ENCODE data around the gene NBPF12.
A peak's percentile ranks its signal among the peaks of the same experiment; 100 is the strongest.
"Not testable (repeated sequence)": the region's sequence is repeated elsewhere in the genome, so short reads cannot be mapped to it uniquely, and the experiment has no call there.

The NBPF12 gene
- 61.5 reads per million, percentile 73 among the genes with 10 or more reads in this experiment for total RNA-seq

DNA sequence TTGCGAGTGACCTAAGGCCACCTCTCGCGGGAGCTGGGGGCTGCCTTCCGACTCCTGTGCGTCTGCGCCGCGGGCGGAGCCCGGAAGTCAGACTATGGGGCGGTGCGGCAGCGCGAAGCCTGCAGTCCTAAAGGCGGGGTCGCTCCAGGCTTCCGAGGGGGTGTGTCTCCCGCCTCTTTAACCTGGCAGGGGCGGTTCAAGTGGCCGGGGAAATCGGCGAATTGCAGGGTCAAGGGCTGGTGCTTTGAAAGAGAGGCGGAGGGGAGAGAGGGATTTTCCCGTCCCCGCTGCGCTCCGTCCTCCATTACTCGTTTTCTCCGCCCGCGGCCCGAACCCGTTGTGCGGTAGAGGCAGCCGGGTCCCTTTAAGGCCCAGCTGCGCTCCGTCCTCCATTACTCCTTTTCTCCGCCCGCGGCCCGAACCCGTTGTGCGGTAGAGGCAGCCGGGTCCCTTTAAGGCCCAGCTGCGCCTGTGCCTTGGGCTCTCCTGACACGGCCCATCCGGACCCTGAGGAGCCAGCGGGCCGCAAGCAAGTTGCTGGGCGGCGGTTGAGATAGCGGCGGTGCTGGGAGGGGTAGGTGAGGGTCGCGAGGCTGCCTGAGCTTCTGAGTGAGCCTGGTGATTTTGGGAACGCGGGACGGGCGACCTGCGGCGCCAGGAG lies at the start of gene NBPF12:
Gene NBPF12 (plus strand): TSS at position 83 of the 661 bp plus-strand sequence. CDS start 21,820 bp downstream, outside the sequence.
- DNase-seq: peak; percentile 59

DNA sequence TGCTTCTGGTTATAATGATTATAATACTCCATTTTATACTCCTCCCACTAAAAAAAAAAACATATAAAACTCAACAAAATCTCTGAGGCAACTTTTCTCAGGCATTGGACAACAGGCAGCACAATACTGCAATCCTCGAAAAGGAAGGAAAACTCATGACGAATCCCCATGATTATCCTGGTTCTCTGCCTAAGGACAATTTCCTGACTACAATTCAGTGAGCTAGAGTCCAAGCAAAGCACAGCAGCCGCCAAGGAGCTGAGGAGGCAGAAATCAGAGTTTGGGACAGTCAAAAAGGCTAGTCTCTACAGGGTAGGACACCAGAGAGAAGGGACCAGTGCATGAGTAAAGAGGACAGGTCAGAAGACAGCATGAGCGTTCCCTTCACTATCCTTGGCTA lies 46.8 kb upstream of the NBPF12 start:
- DNase-seq: not testable (repeated sequence)

- DNase-seq: not testable (repeated sequence)
Observed at GRCh38 chr1:146892331-146892730, 45.8 kb upstream of the NBPF12 start.

GRCh38 chr1:146907565-146908261 lies 30.4 kb upstream of the NBPF12 start:
- DNase-seq: not testable (repeated sequence)

- not testable (repeated sequence) for DNase-seq
Observed at GRCh38 chr1:146912975-146913374, 25.1 kb upstream of the NBPF12 start.

GRCh38 chr1:146920811-146921210 lies 17.3 kb upstream of the NBPF12 start:
- DNase-seq: not testable (repeated sequence)

GRCh38 chr1:146922614-146923013 lies 15.5 kb upstream of the NBPF12 start:
- not testable (repeated sequence) for DNase-seq

DNA sequence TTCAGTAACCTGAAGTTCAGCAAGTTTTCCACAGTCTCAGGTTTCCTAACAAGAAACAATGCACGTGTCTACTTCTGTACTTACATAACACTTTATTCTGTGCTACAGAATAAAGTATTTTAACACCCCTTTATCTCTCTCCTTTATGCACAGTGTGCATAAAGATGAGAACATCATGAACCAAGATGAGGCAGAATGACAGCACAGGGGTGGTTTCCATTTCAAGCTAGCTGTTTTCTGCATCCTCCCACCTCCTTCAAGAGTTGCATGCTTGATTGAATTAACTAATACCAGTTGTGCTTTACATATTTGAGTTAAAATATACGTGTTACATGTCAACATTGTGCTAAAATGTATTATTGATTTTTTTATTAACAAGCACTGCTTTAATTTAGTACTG lies 14.0 kb upstream of the NBPF12 start:
- DNase-seq: not testable (repeated sequence)

GRCh38 chr1:146926413-146926812 lies 11.7 kb upstream of the NBPF12 start:
- DNase-seq: not testable (repeated sequence)

DNA sequence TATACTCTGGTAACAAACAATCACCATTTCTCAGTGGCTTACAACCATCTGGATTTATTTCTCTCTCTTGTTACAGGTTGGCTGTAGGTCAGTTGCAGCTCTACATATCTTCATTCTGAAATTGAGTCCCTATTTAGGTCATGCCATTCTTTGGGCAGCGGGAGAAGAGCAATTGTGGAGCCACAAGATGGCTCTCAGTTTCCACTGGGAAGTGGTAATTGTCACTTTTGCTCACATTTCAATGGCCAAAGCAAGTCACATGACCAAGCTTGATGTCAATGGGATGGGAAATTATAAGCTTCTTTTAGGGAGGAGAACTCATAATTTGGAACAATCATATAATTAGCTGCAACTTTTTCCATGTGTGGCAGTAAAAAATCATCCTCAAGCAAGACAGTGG lies 7.9 kb upstream of the NBPF12 start:
- not testable (repeated sequence) for DNase-seq

GRCh38 chr1:146934390-146935223 lies 3.5 kb upstream of the NBPF12 start:
- not testable (repeated sequence) for DNase-seq

- DNase-seq: not testable (repeated sequence)
Observed at GRCh38 chr1:146937462-146937861, 662 bp upstream of the NBPF12 start.

DNA sequence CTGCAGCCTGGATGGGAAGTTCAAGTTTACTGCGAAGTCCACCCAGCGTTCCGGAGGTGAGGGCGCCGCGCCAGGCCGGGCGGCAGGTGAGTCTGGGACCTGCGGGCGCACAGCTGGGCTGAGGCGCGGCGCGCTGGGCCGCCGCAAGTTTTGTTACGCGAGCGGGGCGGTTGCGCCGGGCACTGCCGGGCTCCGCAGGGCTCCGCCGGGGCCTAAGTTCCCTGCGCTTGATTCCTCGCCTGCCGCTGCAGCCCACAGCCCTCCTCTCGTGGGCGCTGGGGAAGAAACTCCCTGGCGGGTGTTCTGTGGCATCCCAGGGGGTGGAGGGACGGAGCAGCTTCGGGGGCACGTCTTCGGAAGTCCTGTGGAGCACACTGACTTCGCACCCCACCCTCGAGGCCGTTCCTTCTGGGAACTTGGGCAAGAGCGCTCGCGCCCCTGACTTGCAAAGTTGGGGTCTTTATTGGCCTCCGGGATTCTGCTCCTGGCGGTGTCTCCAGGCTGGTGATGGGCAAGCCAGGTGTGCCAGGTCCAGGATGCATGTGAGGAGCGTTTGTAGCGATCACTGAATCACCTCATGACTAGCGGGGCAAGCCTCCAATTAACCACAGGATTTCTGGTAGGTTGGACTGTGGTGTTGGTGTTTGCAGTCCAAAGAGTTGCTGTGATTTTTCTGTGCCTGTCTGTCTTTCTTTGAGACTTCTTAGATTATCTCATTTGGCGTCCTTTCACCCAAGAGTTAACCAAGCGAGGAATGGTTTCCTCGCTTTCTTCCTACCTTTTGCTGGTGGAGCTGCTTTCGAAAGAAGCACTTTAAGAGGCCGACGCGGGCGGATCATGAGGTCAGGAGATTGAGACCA lies 1.0 kb downstream of the NBPF12 start:
- DNase-seq: not testable (repeated sequence)

GRCh38 chr1:146940293-146940692 lies 2.2 kb downstream of the NBPF12 start:
- not testable (repeated sequence) for DNase-seq

DNA sequence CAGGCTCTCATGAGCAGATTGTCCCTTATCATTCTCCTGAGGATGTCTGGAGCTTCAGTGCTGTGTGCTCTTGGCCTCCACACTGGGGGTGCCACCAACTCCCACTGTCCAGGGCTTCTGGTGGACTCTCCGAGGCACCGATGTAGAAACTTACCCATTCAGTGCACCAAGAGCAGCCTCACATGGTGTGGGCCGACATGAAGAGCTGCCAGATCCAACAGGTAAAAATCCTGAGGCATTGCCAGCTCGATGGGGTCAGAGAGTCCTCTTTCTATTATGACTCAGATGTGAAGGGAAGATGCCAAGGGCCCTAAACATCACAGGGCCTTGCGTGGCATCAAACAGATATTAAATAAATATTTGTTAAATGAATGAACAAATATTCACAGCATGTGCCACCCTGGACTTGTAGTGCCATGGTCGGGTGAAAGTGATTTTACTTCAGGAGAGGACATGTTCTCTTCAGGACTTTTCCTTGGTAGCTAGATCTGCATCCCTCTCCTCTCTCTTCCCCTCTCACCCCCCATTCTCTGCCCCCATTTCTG lies 5.3 kb downstream of the NBPF12 start:
- not testable (repeated sequence) for DNase-seq

DNA sequence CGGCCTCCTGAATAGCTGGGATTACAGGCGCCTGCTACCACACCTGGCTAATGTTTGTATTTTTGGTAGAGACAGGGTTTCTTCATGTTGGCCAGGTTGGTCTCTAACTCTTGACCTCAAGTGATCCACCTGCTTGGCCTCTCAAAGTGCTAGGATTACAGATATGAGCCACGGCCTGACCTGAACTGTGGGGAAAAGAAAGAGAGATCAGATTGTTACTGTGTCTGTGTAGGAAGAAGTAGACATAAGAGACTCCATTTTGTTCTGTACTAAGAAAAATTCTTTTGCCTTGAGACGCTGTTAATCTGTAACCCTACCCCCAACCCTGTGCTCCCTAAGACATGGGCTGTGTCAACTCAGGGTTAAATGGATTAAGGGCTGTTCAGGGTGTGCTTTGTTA lies 10.0 kb downstream of the NBPF12 start:
- not testable (repeated sequence) for DNase-seq

DNA sequence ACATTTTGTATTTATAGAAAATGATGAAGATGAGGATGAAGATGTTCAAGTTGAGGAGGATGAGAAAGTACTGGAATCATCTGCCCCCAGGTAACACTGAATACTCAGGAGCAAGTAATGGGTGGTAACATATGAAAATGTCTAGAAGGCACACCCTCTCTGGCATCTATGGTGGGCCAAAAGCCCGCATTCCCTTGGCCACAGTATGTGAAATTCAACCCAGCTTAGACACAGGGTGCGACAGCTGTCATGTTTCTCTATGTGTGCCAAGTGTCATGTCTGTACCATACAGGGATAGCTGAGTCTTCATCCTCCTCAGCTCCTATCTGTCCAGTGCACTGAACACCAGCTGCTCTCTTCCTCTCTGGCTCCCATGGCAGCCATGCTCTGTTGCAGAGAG lies 26.2 kb downstream of the NBPF12 start:
- not testable (repeated sequence) for DNase-seq

DNA sequence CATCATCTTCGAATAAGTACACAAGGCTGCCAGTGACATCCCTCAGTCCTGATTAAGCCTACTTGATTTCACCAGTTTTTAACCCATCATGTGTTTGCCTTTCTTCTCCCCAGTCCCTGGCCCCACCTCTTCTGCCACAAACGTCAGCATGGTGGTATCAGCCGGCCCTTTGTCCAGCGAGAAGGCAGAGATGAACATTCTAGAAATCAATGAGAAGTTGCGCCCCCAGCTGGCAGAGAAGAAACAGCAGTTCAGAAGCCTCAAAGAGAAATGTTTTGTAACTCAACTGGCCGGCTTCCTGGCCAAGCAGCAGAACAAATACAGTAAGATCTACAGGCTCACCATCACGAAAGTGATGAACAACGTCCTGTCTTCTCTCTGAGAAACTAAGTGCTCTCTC lies 28.2 kb downstream of the NBPF12 start:
- not testable (repeated sequence) for DNase-seq

- not testable (repeated sequence) for DNase-seq
Observed at GRCh38 chr1:146970656-146971055, 32.5 kb downstream of the NBPF12 start.

DNA sequence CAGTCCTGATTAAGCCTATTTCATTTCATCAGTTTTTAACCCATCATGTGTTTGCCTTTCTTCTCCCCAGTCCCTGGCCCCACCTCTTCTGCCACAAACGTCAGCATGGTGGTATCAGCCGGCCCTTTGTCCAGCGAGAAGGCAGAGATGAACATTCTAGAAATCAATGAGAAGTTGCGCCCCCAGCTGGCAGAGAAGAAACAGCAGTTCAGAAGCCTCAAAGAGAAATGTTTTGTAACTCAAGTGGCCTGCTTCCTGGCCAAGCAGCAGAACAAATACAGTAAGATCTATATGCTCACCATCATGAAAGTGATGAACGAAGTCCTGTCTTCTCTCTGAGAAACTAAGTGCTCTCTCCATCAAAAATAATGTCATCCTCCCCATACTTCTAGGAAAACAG lies 34.6 kb downstream of the NBPF12 start:
- DNase-seq: not testable (repeated sequence)

- DNase-seq: not testable (repeated sequence)
Observed at GRCh38 chr1:146985855-146986254, 47.7 kb downstream of the NBPF12 start.

- DNase-seq: not testable (repeated sequence)
Observed at GRCh38 chr1:146986450-146986849, 48.3 kb downstream of the NBPF12 start.
